GM03348 (cell line): ENCODE results near the gene EHBP1.

Experiments
- DNase-seq: peaks from one replicate; pipeline ENCODE4 v3.0.0; 2012; ENCODE audit warnings: low spot score

Gene EHBP1

GRCh38 chr2:62822549-62822948 lies 117.0 kb downstream of the EHBP1 start:
- DNase-seq, result no peak

DNA sequence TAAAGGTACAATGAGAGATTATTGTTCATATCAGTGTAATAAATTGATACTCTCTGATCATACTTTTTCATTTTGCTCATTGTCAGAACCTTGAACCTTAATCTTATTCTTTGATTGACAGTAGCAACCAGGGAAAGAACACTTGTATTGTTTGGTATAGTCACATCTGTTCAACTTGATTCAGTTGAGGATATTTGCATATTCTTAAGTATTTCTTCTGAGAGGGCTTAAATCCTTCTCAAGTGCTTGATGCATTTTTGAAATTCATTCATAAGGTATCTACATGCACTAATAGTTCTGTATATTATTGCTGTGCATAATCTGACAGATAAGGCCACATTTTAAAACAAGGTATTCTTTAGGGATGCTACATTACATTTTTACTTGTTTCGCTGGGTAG lies 118.9 kb downstream of the EHBP1 start:
- no peak for DNase-seq

DNA sequence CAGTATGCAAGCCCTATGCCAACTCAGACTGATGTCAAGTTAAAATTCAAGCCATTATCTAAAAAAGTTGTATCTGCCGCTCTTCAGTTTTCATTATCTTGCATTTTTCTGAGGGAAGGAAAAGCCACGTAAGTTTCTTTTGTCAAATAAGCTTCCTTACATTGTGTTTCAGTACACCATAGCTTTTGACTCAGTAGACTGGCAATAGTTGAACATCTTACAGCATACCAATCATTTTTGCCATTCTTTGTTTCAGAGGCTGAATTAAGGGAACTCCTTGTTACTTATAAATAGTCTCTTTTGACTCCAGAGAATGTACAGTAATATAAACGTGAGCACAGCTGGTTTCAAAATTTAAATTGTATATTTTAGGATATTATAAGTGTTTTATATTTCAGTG lies 120.6 kb downstream of the EHBP1 start:
- peak; percentile 15 for DNase-seq

- no peak for DNase-seq
These were observed 121.6 kb downstream of the EHBP1 start for GRCh38 chr2:62826953-62827675.

DNA sequence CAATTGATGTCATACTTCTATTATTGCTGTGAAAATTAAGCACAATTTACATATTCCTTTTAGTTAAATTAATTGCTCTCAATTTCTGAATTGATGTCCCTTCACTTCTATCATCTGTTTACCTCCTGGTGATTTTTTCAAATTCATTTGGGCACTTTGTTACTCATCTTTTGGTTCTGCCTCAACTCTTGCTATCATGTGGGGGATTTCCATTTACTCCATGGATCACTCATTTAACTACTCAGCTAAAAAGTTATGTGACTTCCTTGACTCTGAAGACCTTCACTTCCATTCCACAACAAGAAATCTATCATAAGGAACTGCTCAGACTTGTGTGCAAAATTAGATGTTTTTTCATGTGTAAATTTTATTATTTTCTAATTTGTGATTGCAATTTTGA lies 126.2 kb downstream of the EHBP1 start:
- no peak for DNase-seq

GRCh38 chr2:62844311-62845090 lies 139.0 kb downstream of the EHBP1 start:
- DNase-seq, result no peak

DNA sequence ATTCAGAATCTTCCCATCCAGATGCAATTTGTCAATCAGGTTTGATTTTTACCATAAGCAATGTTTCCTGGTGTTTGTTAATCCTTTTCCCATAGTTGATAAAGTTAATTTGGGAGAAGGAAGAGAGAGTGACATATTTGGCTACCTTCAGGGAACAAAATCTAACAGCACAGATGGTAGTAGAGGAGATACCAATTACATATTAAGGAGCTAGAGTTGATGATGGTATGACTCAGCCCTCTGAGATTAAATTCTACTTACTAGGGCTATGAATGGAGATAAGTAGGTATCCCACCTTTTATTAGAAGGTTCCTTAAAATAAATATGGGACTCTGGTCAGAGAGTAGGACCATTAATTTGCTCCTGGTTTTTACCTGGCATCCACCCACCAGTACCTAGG lies 139.7 kb downstream of the EHBP1 start:
- no peak for DNase-seq

- no peak for DNase-seq
These were observed 146.7 kb downstream of the EHBP1 start for GRCh38 chr2:62852254-62852653.

DNA sequence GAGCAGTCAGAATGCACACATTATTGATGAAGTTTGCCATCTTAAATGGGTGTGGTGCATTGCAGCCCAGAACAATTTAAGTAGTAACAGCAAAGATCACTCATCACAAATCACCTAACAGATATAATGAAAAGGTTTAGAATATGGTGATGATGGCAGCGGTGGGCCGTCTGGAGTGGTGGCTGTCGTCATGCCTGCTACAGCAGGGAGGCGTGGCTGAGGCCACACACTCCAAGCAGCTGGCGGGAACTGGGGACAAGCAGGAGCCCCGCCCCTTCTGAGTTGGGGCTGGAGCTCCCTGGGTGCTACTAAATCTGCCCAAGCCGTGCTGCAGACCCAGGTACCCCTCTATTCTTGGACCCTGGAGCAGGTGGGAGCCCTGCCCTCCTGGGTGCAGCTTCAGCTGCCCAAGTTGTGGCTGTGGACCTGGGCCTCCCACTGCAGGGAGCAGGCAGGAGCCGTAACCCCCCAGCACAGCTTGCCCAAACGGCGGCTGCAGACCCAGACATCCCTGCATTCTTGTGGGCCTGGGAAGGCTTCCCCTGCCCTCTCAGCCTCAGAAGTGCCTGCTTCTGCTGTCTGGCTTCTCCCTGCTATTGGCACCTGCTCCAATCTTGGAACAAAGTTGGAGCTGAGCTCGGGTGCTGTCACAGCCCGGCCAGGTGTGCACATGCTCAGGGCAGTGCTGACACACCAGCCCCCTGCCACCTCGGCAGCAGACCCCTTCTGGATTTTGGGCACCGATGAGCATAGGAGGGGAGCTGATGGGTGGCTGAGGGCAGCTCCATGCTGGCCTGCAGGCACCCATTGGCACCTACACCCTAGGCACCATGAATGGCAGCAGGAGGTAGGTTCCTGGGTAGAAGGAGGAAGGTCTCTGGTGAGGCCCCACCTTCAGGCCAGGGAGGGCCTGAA lies 149.3 kb downstream of the EHBP1 start:
- DNase-seq, result no peak

DNA sequence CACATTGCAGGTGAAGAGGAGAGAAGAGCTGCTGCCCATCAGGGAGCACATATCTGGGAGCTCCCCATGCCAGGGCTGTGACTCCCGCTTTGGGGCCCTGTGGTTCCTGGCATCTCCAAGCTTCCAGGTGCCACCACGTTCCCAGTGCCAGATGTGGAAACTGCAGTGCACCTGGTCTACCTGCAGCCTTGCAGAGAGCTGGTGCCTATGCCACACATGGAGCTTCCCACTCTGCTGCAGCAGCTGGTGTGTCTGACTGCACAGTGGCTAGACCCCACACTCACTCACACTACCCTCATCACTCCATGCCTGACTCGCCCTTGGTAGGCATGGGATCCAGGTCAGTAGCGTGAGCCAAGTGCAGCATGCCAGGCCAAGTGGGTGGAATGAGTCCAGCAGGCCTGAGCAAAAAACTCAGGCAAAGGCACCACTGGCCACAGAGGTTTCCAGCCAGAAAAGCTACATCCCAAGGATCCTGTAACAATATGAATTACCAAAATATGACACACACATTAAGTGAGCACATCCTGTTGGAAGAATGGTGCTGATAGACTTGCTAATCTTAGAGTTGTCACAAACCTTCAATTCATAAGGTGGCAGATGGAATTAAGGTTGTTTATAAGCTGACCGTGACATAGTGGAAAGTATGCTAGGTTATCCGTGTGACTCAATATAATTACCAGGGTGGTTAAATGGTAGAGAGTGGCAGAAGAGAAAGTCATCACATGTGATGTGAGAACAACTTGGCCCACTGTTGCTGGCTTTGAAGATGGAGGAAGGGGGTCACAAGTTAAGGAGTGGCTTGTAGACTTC lies 150.9 kb downstream of the EHBP1 start:
- no peak for DNase-seq

DNA sequence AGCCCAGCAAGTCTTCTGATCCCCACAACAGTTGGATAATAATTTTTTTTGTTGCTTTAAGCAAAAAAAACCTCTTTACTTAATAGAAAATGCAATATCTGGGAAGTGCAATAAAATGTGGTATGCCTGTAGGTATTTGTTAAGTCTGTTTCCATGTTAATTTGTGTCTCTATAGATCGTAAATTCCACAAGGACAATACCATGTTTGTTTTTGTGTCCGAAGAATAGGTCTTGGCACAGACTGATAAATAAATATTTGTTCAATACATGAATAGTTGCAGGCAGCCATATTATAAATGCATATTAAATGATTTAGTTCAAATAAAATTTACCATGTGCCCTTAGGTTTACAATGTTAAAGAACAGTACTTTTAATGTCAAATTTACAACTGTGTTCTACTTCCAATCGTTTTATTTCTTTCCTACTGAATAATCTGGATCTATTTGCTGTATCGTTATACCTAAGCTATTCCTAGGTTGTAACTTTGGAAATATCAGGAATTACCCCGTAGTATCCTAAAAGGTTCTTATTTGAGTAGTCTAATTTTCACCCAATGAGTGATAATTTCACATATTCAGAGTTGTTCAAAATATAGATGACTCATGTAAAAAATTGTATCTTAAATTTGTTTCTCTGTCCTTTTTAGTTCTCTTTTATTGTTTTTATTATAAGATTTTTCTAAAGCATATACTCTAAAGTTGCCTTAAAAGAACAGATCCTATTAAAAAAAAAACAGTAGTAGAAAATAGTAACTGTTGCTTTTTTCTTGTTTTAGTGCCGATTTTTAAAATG lies 151.8 kb downstream of the EHBP1 start:
- no peak for DNase-seq

GRCh38 chr2:62858231-62858832 lies 152.8 kb downstream of the EHBP1 start:
- no peak for DNase-seq

- DNase-seq, result no peak
These were observed 163.4 kb downstream of the EHBP1 start for GRCh38 chr2:62868947-62869346.

- DNase-seq, result no peak
These were observed 165.5 kb downstream of the EHBP1 start for GRCh38 chr2:62870966-62871365.

- no peak for DNase-seq
These were observed 166.0 kb downstream of the EHBP1 start for GRCh38 chr2:62871506-62871905.

DNA sequence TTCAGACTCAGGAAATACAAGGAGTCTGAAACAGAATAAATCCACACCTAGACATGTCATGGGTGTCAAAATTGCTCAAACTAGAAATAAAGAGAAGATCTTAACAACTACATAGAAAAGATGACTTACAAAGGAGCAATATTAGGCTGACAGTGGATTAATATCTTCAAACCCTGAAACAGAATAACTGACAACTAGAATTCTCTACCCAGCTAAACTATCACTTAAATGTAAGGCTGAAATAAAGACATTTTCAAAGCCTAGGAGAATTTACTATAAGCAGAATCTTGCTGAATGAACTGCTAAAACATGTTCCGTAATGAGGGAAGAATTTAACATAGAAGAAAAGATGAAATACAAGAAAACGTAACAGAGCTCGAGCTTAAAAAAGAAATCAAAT lies 168.1 kb downstream of the EHBP1 start:
- DNase-seq, result no peak

GRCh38 chr2:62874881-62875383 lies 169.4 kb downstream of the EHBP1 start:
- DNase-seq, result no peak

DNA sequence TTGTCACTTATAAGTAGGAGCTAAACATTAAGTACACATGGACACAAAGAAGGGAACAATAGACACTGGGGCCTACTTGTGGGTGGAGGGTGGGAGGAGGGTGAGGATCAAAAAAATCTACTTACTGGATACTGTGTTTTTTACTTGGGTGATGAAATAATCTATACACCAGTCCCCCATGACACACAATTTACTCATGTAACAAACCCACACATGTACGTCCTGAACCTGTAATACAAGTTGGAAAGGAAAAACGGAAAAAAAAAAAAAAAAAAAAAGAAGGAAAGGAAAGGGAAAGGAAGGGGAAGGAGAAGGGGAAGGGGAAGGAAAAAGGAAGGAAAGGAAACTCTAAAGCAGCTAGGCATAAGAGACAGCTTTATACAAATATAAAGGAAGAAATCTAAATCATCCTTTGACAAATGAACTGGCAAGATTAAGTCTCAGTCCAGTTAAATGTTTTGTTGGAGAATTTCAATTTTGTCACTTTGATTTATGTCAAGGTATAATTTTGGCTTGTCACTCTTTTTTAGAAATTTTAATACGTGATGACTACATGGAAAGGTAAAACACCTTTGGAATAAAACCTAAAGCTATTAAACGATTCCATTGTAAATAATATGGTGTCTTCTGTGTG lies 175.8 kb downstream of the EHBP1 start:
- no peak for DNase-seq

GRCh38 chr2:62883629-62884028 lies 178.1 kb downstream of the EHBP1 start:
- no peak for DNase-seq

DNA sequence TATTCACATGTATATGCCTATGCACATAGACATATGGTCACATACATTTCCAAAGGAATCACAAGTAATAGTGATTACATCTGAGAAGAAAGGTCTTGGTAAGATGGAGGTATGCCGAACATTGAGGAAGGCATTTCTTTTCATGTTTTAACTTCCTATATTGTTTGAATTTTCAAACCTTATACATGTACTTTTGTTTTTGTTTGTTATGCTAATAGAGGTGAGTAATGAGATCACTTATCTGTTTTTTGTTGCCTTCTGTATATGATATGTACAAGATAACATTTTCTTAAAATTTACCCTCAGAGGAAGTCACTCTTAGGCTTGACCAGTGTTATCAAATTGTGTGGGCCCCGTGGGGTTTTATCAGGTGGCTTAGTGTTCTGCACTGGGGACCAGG lies 178.6 kb downstream of the EHBP1 start:
- no peak for DNase-seq
